ENCODE data around the gene HTATIP2. TPM values are rescaled to one million over a fixed set of nuclear protein-coding genes. Genes with fewer than 3 reads are reported as not detected.
"Not testable (repeated sequence)": the region's sequence is repeated elsewhere in the genome, so short reads cannot be mapped to it uniquely, and the experiment has no call there.

HTATIP2 gene
- polyA plus RNA-seq, 2 of the 4 experiments (the other 2 are of a cell fraction) = 234 to 308 TPM

DNA sequence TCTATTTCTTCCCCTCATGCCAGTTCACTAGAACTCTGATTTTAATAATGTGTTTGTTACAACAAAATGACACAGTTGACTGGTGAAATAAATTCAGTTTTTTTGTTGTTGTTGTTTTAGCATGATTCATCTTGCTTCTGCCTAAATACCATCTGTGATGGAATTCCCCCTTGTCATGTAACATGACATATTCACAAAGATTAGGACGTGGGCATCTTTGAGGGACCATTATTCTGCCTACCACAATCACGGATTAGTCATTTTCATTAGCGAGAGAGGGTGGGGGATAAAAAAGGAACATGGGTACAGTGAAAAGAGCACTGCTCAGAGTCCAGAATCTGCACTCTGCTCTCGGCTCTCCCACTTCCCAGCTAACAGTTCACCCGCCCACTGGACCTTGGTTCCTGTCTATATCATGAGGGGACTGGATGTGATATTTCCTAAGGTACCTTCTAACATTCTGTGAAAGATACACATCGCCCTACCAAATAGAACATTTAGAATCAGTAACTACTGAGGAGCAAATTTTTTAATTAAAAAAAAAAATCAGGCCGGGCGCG is 11.3 kb downstream of the HTATIP2 start:
- FAIRE-seq (no peak), ATAC-seq (no peak), DNase-seq (ENCODE audit: low read depth in 1 of 2, low spot score in 1 of 2) (no peak)
- peaks cover 20% of the 10 kb centered on the region for H3K4me1 ChIP-seq
- no peak overlapping the region for H3K27ac ChIP-seq
- H3K9me3 ChIP-seq = no peaks in the 10 kb centered on the region
- POLR2A ChIA-PET = no interaction called here
- WGBS (ENCODE audit: missing lambda C conversion rate) = 83% methylated on average over 9 of the region's 9 CpGs
- CTCF ChIA-PET = interaction anchor here (1.2 to 1.8 kb wide), 2 partner anchors 11 to 21 kb away, joined by 4 to 7 read pairs; no protein-coding TSS in a partner anchor
- TF ChIP-seq, protein P1, sequence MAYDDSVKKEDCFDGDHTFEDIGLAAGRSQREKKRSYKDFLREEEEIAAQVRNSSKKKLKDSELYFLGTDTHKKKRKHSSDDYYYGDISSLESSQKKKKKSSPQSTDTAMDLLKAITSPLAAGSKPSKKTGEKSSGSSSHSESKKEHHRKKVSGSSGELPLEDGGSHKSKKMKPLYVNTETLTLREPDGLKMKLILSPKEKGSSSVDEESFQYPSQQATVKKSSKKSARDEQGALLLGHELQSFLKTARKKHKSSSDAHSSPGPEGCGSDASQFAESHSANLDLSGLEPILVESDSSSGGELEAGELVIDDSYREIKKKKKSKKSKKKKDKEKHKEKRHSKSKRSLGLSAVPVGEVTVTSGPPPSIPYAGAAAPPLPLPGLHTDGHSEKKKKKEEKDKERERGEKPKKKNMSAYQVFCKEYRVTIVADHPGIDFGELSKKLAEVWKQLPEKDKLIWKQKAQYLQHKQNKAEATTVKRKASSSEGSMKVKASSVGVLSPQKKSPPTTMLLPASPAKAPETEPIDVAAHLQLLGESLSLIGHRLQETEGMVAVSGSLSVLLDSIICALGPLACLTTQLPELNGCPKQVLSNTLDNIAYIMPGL (CRISPR knock-in tag; IDR thresholded peaks at IDR 0.05; ENCODE audit: borderline replicate concordance) = no peak
- TF ChIP-seq FOXS1 (CRISPR knock-in tag; IDR thresholded peaks at IDR 0.05) (no peak), EHF (CRISPR knock-in tag; IDR thresholded peaks at IDR 0.05) (no peak), ZC3H11A (IDR thresholded peaks at IDR 0.05) (no peak), RAD21 (conservative IDR thresholded peaks at IDR 0.05 in 1 of 2, IDR thresholded peaks at IDR 0.05 in 1 of 2) (no peak), JUNB (IDR thresholded peaks at IDR 0.05) (no peak), JUN (IDR thresholded peaks at IDR 0.05) (no peak), CBX2 (IDR thresholded peaks at IDR 0.05; ENCODE audit: borderline replicate concordance, low read depth) (no peak), CHD4 (IDR thresholded peaks at IDR 0.05; ENCODE audit: borderline replicate concordance) (no peak), HOXA7 (CRISPR knock-in tag; IDR thresholded peaks at IDR 0.05) (no peak), RARB (CRISPR knock-in tag; IDR thresholded peaks at IDR 0.05) (no peak), EP300 (IDR thresholded peaks at IDR 0.05) (no peak)
- TF ChIP-seq, protein P2, sequence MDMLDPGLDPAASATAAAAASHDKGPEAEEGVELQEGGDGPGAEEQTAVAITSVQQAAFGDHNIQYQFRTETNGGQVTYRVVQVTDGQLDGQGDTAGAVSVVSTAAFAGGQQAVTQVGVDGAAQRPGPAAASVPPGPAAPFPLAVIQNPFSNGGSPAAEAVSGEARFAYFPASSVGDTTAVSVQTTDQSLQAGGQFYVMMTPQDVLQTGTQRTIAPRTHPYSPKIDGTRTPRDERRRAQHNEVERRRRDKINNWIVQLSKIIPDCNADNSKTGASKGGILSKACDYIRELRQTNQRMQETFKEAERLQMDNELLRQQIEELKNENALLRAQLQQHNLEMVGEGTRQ (IDR thresholded peaks at IDR 0.05) = no peak
- no peak overlapping the region for H3K4me3 ChIP-seq
- H3K4me2 ChIP-seq = no peak overlapping the region

DNA sequence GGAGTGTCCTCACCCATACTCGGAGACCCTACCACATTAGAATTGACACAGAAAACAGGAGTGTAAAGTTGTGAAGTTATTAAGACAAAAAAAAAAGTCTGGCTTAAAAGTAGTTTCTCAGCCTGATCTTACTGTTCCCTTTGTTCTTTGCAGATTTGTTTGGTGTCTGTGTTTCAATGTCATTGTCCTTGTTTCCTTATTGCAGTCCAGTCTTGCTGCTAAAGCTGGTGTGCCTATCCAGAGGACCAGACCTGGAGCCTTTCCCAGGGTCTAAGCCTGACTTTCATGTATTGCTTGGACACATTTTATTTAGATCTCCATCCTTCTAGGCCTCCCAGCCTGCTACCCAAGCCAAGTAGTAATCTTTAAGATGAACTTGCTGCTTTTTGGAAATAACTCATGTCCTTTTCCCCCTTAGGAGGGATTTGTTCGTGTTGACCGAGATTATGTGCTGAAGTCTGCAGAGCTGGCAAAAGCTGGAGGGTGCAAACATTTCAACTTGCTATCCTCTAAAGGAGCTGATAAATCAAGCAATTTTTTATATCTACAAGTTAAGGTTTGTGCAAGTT is 12.7 kb downstream of the HTATIP2 start:
- FAIRE-seq (no peak), ATAC-seq (no peak), DNase-seq (ENCODE audit: low read depth in 1 of 2, low spot score in 1 of 2) (no peak)
- WGBS (ENCODE audit: missing lambda C conversion rate) = 92% methylated on average over 3 of the region's 3 CpGs
- Histone ChIP-seq H3K4me3 (no peak overlapping the region), H3K4me1 (peaks cover 18% of the 10 kb centered on the region; the same call in 2 of the 3 replicates), H3K4me2 (no peak overlapping the region), H3K27ac (no peak overlapping the region), H3K9me3 (no peaks in the 10 kb centered on the region)
- CTCF ChIA-PET = interaction anchor here (1.0 kb wide), 1 partner anchor 11 kb away, joined by 3 read pairs; no protein-coding TSS in a partner anchor
- POLR2A ChIA-PET = no interaction called here
- TF ChIP-seq RAD21 (conservative IDR thresholded peaks at IDR 0.05 in 1 of 2, IDR thresholded peaks at IDR 0.05 in 1 of 2) (no peak), GATA3 (IDR thresholded peaks at IDR 0.05; ENCODE audit: borderline replicate concordance) (no peak), EHF (CRISPR knock-in tag; IDR thresholded peaks at IDR 0.05) (no peak), JUNB (IDR thresholded peaks at IDR 0.05) (no peak), SMC3 (IDR thresholded peaks at IDR 0.05) (no peak), HOXB5 (CRISPR knock-in tag; IDR thresholded peaks at IDR 0.05) (no peak), EP300 (IDR thresholded peaks at IDR 0.05) (no peak), PHF8 (IDR thresholded peaks at IDR 0.05; ENCODE audit: borderline replicate concordance, low read depth) (no peak), FOXS1 (CRISPR knock-in tag; IDR thresholded peaks at IDR 0.05) (no peak)

DNA sequence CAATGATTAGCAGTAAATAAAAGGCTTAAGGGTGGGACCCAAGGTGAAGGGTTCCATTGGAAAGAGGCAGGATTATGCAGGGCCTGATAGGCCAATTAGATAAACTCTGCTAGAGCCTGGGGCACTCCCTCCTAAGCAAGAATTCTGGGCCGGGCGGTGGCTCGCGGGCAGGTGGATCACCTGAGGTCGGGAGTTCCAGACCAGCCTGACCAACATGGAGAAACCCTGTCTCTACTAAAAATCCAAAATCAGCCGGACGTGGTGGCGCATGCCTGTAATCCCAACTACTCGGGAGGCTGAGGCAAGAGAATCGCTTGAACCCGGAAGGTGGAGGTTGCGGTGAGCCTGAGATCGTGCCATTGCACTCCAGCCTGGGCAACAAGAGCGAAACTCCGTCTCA is 22.5 kb downstream of the HTATIP2 start:
- ATAC-seq; H3K4me1 ChIP-seq; DNase-seq (ENCODE audit: low read depth in 1 of 2, low spot score in 1 of 2); H3K4me3 ChIP-seq; H3K4me2 ChIP-seq; H3K27ac ChIP-seq; POLR2A ChIA-PET; FAIRE-seq; H3K9me3 ChIP-seq: not testable (repeated sequence)
- CTCF ChIA-PET = interaction anchor here (0.9 to 2.0 kb wide), 10 partner anchors 11 to 224 kb away, joined by 3 to 8 read pairs (median 4); partner anchors contain the start of gene HTATIP2
- 83% methylated on average over 15 of the region's 15 CpGs for WGBS (ENCODE audit: missing lambda C conversion rate)

Measured in A549 (cell line).